Gastrocnemius medialis (tissue), 4 donors: ENCODE results near the gene UBE4A. TPM values are rescaled to one million over a fixed set of nuclear protein-coding genes. Genes with fewer than 3 reads are reported as not detected.
A peak's percentile ranks its signal among the peaks of the same experiment; 100 is the strongest.

Experiments used
- ATAC-seq, 2 donors: fragments of 150-250 bp; one replicate each; pipeline ENCODE4 v1.9.1; 2016
- DNase-seq, 2 donors: peaks; one replicate each; pipeline ENCODE4 v3.0.0-alpha.2; 2019
- H3K27ac ChIP-seq, 4 donors: fragments of 200-600 bp; sonication (generic); 1 replicate in 1 of 4; 2 replicates in 3 of 4; pipeline ENCODE4 v1.5.1; 2016 to 2018; ENCODE audit warnings: mild to moderate bottlenecking in 2 of 4, moderate library complexity in 1 of 4
- H3K27me3 ChIP-seq, 3 donors: fragments of 200-600 bp; sonication (generic) in 2 of 3; 1 replicate in 1 of 3; 2 replicates in 2 of 3; pipeline versions ENCODE4 v1.5.1 to v1.6.0; 2016 to 2019; ENCODE audit warnings: mild to moderate bottlenecking in 1 of 3, moderate library complexity in 1 of 3
- H3K36me3 ChIP-seq, 2 donors: fragments of 200-600 bp; sonication (generic) in 1 of 2; one replicate each; pipeline ENCODE4 v1.5.1; 2017 to 2018
- H3K4me1 ChIP-seq, 2 donors: fragments of 200-600 bp; sonication (generic) in 1 of 2; one replicate each; pipeline ENCODE4 v1.5.1; 2016 to 2017; ENCODE audit warnings: mild to moderate bottlenecking in 2 of 2
- H3K4me3 ChIP-seq, 4 donors: fragments of 200-600 bp; sonication (generic) in 3 of 4; 1 replicate in 1 of 4; 2 replicates in 3 of 4; pipeline ENCODE4 v1.5.1; 2016 to 2019; ENCODE audit warnings: mild to moderate bottlenecking in 2 of 4
- H3K9me3 ChIP-seq, 3 donors: fragments of 200-600 bp; sonication (generic) in 2 of 3; 1 replicate in 1 of 3; 2 replicates in 2 of 3; pipeline ENCODE4 v1.5.1; 2016 to 2019
- POLR2A ChIP-seq, 2 donors: fragments of 450-650 bp; IDR thresholded peaks; one replicate each; pipeline ENCODE4 v1.6.1; 2017; ENCODE audit warnings: antibody characterized with exemption in 2 of 2, mild to moderate bottlenecking in 2 of 2, moderate library complexity in 2 of 2
- in situ Hi-C, 4 donors: fragments of 200-750 bp; cut with MboI; loops; one replicate each; pipeline versions ENCODE4 v1.15.0 to v1.8.0; 2017; ENCODE audit warnings: low sequenced_read_pairs in 4 of 4
- intact Hi-C: fragments of 100-400 bp; cut with DNase I; formaldehyde crosslinking; loops from one replicate; pipeline ENCODE4 v1.15.1; 2023; ENCODE audit warnings: low total_unique reads
- total RNA-seq, 4 donors: library from RNA; depleted of rRNA; stranded (reverse); fragments of >200 nt; gene quantifications; one replicate each; pipeline versions ENCODE4 v1.1.0 to v1.2.3, GENCODE V29; 2016
- TF ChIP-seq, protein P1 (sequence below), 5 experiments: fragments of 450-650 bp in 3 of 5; fragments of 200-600 bp in 2 of 5; sonication (generic) in 2 of 5; IDR thresholded peaks in 4 of 5; conservative IDR thresholded peaks in 1 of 5; 1 replicate in 4 of 5; 2 replicates in 1 of 5; pipeline ENCODE4 v1.5.1; 2016 to 2019; ENCODE audit warnings: antibody characterized with exemption in 5 of 5, mild to moderate bottlenecking in 3 of 5, moderate library complexity in 3 of 5

Gene UBE4A, protein sequence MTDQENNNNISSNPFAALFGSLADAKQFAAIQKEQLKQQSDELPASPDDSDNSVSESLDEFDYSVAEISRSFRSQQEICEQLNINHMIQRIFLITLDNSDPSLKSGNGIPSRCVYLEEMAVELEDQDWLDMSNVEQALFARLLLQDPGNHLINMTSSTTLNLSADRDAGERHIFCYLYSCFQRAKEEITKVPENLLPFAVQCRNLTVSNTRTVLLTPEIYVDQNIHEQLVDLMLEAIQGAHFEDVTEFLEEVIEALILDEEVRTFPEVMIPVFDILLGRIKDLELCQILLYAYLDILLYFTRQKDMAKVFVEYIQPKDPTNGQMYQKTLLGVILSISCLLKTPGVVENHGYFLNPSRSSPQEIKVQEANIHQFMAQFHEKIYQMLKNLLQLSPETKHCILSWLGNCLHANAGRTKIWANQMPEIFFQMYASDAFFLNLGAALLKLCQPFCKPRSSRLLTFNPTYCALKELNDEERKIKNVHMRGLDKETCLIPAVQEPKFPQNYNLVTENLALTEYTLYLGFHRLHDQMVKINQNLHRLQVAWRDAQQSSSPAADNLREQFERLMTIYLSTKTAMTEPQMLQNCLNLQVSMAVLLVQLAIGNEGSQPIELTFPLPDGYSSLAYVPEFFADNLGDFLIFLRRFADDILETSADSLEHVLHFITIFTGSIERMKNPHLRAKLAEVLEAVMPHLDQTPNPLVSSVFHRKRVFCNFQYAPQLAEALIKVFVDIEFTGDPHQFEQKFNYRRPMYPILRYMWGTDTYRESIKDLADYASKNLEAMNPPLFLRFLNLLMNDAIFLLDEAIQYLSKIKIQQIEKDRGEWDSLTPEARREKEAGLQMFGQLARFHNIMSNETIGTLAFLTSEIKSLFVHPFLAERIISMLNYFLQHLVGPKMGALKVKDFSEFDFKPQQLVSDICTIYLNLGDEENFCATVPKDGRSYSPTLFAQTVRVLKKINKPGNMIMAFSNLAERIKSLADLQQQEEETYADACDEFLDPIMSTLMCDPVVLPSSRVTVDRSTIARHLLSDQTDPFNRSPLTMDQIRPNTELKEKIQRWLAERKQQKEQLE
- total RNA-seq = 10 to 100 TPM; 36.6 to 73.9 (median 41.7) TPM

DNA sequence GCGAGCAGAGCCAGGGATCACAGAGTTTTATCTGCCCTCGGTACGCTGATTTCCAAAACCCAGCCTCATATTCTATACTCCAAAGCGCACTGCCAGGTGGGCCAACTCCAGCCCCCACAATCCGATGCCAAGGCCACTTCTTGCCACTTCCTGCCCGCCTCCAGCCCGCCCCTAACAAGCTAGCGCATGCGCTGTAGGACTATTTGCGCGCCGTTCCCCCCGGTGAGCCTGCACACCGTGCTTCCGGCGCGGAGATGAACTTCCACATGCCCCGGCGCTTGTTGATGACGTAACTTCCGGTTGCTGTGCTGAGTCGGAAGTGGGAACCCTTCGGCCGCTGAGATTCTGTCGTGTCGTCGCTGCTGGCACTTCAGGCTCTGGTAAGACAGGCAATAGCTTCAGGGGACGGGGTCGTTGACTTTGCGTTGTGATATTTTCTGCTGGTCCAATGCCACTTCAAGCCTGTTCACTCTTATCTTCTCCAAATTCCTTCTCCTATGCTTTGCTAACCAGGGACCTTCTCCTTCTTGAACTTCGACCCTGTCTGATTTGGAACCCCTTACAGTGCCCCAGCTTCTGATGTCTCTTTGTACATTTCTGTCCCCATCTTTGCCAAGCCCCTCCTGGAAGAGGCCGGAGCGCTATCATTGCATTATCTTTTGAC, at the start of gene UBE4A:
TSS of gene UBE4A (plus strand) at position 306 of the 664 bp plus-strand sequence. CDS start 5,481 bp downstream, outside the sequence.
- Histone ChIP-seq H3K4me1 (peaks cover 25 to 28% of the 10 kb centered on the region in 2 donors), H3K9me3 (no peaks in the 10 kb centered on the region), H3K4me3 (peak within 1 kb of the TSS; percentile 72 to 88 (median 76)), H3K27me3 (no peaks in the 10 kb centered on the region), H3K36me3 (no peaks in the 10 kb centered on the region), H3K27ac (peak within 1 kb of the TSS; percentile 70 to 83 (median 76))
- intact Hi-C loops (loop anchor here (2.0 kb wide), 1 partner anchor 41 kb away; the partner anchor contains the start of gene ATP5MG), in situ Hi-C loops (loop anchor here in 1 of 4 donors (10.0 kb wide), 1 partner anchor 165 kb away; no protein-coding TSS in a partner anchor)
- ATAC-seq (peak; percentile 84 to 97), DNase-seq (peak; percentile 89 to 92)
- peak; percentile 54 to 60 for TF ChIP-seq POLR2A (IDR thresholded peaks at IDR 0.05)
- TF ChIP-seq, protein P1, sequence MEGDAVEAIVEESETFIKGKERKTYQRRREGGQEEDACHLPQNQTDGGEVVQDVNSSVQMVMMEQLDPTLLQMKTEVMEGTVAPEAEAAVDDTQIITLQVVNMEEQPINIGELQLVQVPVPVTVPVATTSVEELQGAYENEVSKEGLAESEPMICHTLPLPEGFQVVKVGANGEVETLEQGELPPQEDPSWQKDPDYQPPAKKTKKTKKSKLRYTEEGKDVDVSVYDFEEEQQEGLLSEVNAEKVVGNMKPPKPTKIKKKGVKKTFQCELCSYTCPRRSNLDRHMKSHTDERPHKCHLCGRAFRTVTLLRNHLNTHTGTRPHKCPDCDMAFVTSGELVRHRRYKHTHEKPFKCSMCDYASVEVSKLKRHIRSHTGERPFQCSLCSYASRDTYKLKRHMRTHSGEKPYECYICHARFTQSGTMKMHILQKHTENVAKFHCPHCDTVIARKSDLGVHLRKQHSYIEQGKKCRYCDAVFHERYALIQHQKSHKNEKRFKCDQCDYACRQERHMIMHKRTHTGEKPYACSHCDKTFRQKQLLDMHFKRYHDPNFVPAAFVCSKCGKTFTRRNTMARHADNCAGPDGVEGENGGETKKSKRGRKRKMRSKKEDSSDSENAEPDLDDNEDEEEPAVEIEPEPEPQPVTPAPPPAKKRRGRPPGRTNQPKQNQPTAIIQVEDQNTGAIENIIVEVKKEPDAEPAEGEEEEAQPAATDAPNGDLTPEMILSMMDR (IDR thresholded peaks at IDR 0.05 in 4 of 5, conservative IDR thresholded peaks at IDR 0.05 in 1 of 5) = no peak

DNA sequence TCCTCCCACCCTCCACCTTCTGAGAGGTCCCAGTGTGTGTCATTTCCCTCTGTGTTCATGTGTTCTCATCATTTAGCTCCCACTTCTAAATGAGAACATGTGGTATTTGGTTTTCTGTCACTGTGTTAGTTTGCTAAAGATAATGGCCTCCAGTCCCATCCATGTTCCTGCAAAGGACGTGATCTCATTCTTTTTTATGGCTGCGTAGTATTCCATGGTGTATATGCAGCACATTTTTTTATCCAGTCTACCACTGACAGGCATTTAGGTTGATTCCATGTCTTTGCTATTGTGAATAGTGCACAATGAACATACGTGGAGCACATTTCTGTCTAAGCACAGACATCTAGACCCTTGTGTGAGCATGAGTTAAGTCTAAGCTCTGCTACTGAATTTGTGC, 49.1 kb upstream of the UBE4A start:
- TF ChIP-seq, protein P1 (IDR thresholded peaks at IDR 0.05 in 4 of 5, conservative IDR thresholded peaks at IDR 0.05 in 1 of 5) = no peak
- no peak for TF ChIP-seq POLR2A (IDR thresholded peaks at IDR 0.05)
- Histone ChIP-seq H3K4me1 (no peaks in the 10 kb centered on the region), H3K27ac (no peak overlapping the region), H3K27me3 (peaks cover 10 to 32% (median 17%) of the 10 kb centered on the region in 3 donors), H3K4me3 (no peak overlapping the region), H3K36me3 (no peaks in the 10 kb centered on the region), H3K9me3 (no peaks in the 10 kb centered on the region)
- no peak for ATAC-seq
- DNase-seq = no peak
- in situ Hi-C loops (no loop called here), intact Hi-C loops (no loop called here)

DNA sequence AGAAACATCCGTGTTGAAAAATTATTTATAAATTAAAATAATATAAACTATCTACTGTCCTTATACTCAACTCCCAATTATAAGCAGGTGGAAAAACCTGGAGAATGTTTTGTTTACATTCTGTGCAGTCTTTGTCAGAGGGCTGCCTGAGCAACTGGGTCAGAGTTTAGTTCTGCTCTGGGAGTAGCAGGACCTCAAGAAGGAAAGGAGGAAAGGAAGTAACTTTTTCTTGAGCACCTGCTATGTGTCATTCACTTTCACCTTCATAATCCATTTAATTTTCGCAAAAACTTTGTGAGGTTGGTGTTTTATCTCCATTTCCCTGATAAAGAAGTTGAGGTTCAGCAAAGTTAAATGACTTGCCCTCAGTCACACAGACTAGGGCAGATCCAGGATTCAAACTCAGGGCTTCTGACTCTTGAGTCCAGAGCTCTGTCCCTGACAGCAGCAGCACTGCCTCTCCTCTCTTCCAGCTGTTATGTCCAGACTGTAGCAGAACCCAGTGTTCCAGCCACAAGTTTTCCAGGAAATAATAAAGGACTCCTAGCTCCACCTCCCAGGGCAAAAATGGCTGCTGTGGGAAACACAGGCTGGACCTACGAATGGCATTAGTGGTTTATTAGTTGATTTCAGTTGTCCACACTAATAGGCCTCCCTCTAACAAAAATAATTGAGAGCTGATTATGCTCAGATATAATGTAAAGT, 48.5 kb upstream of the UBE4A start:
- Histone ChIP-seq H3K27me3 (peaks cover 10 to 32% (median 17%) of the 10 kb centered on the region in 3 donors), H3K9me3 (no peaks in the 10 kb centered on the region), H3K36me3 (no peaks in the 10 kb centered on the region), H3K4me3 (no peak overlapping the region), H3K27ac (no peak overlapping the region), H3K4me1 (no peaks in the 10 kb centered on the region)
- TF ChIP-seq POLR2A (IDR thresholded peaks at IDR 0.05) = no peak
- TF ChIP-seq, protein P1 (IDR thresholded peaks at IDR 0.05 in 4 of 5, conservative IDR thresholded peaks at IDR 0.05 in 1 of 5) = no peak
- DNase-seq = no peak
- intact Hi-C loops (no loop called here), in situ Hi-C loops (no loop called here)
- ATAC-seq = no peak

DNA sequence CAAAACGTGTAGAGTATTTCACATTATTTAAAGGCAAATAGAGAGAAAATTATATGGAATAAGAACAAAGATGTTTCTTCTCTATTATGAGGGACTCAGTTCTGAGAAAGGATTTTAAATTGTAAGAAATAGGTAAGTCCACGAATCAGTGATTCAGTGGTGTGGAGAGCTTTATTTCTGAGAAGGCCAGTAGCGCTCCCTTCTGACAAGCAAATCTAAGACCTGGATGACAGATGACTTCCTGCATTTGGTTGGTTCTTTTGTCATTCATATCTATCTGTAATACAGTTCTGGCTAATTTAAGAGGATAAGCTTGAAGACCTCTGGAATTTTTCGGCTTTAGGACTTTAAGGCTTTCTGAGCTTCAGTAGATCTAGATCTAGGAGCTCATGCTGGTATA, 47.9 kb upstream of the UBE4A start:
- no peaks in the 10 kb centered on the region for H3K4me1 ChIP-seq
- intact Hi-C loops (no loop called here), in situ Hi-C loops (no loop called here)
- H3K9me3 ChIP-seq = no peaks in the 10 kb centered on the region
- TF ChIP-seq, protein P1 (IDR thresholded peaks at IDR 0.05 in 4 of 5, conservative IDR thresholded peaks at IDR 0.05 in 1 of 5) = no peak
- TF ChIP-seq POLR2A (IDR thresholded peaks at IDR 0.05) = no peak
- DNase-seq = no peak
- H3K4me3 ChIP-seq = no peak overlapping the region
- no peaks in the 10 kb centered on the region for H3K36me3 ChIP-seq
- H3K27ac ChIP-seq = no peak overlapping the region
- ATAC-seq = no peak
- peaks cover 10 to 32% (median 18%) of the 10 kb centered on the region in 3 donors for H3K27me3 ChIP-seq
